Endothelial cell of umbilical vein (primary cell): ENCODE measurements around the gene ADSL. TPM values are rescaled to one million over a fixed set of nuclear protein-coding genes. Genes with fewer than 3 reads are reported as not detected.

Experiments
- BruUV-seq: library from RNA; stranded (reverse); fragments of 400-500 nt; replicated peaks from 2 replicates; lab custom pipeline; 2021; lab: Mats Ljungman, UMichigan
- CTCF ChIA-PET: fragments of 300-600, 350-600 bp; sonication (Branson Sonifier 250); formaldehyde crosslinking; loops from one replicate; lab custom pipeline; 2021; ENCODE audit warnings: antibody characterized with exemption, inconsistent platforms; lab: Charles Lee
- POLR2A ChIA-PET: fragments of 300-600, 350-600 bp; sonication (Branson Sonifier 250); formaldehyde crosslinking; loops from one replicate; lab custom pipeline; 2021; ENCODE audit warnings: antibody characterized with exemption, inconsistent platforms; lab: Charles Lee
- DNase-seq: peaks from one replicate; pipeline ENCODE4 v3.0.0-alpha.2; 2011; ENCODE audit warnings: low read depth, low spot score
- FAIRE-seq: peaks from 2 replicates; lab custom pipeline; 2011; peaks lifted over from hg19 to GRCh38; lab: Jason Lieb, UNC
- H2AFZ ChIP-seq: 2 replicates; pipeline ENCODE4 v1.6.0; 2012; ENCODE audit warnings: low read depth, low read length, control low read depth, inconsistent platforms
- H3K27ac ChIP-seq: 2 replicates; pipeline ENCODE4 v1.5.1; 2011; ENCODE audit warnings: low read depth, mild to moderate bottlenecking, control low read depth, low read length, moderate library complexity; ENCODE audit not compliant: insufficient read depth
- H3K27me3 ChIP-seq, 2 experiments: 2 replicates each; pipeline versions ENCODE4 v1.6.0 to v1.6.1; 2011; ENCODE audit warnings: low read length in 2 of 2, mixed read lengths in 1 of 2; ENCODE audit not compliant: control insufficient read depth in 2 of 2, insufficient read depth in 2 of 2
- H3K36me3 ChIP-seq, 2 experiments: 2 replicates in 1 of 2; 3 replicates in 1 of 2; pipeline ENCODE4 v1.5.1; 2011; ENCODE audit warnings: low read length in 2 of 2, mild to moderate bottlenecking in 1 of 2, moderate library complexity in 1 of 2; ENCODE audit not compliant: control insufficient read depth in 2 of 2, insufficient read depth in 2 of 2; ENCODE audit errors: extremely low read depth in 1 of 2
- H3K4me1 ChIP-seq: 3 replicates; pipeline ENCODE4 v1.5.1; 2011; ENCODE audit warnings: mild to moderate bottlenecking, low read length; ENCODE audit not compliant: control insufficient read depth, insufficient read depth; ENCODE audit errors: extremely low read depth
- H3K4me2 ChIP-seq: 2 replicates; pipeline ENCODE4 v1.6.1; 2011; ENCODE audit warnings: low read length, control low read depth, mixed read lengths; ENCODE audit not compliant: insufficient read depth
- H3K4me3 ChIP-seq, 3 experiments: fragments of 200-600 bp in 1 of 3; sonication (generic), shearing (Covaris generic) in 1 of 3; replicated peaks in 1 of 3; 2 replicates each; pipeline ENCODE4 v1.5.1; 2011 to 2016; ENCODE audit warnings: control low read depth in 3 of 3, low read length in 3 of 3, mild to moderate bottlenecking in 2 of 3, inconsistent platforms in 1 of 3, low read depth in 1 of 3, moderate library complexity in 1 of 3; ENCODE audit not compliant: insufficient read depth in 1 of 3
- H3K79me2 ChIP-seq: 2 replicates; pipeline ENCODE4 v1.6.0; 2012; ENCODE audit warnings: low read length, inconsistent platforms; ENCODE audit not compliant: control insufficient read depth, insufficient read depth
- H3K9ac ChIP-seq: replicated peaks from 2 replicates; pipeline ENCODE3; 2011; ENCODE audit warnings: low read length, control low read depth; ENCODE audit not compliant: insufficient read depth; ENCODE audit errors: extremely low read depth
- H3K9me1 ChIP-seq: replicated peaks from 3 replicates; pipeline ENCODE4 v1.6.0; 2011; ENCODE audit warnings: mild to moderate bottlenecking, low read length; ENCODE audit not compliant: control insufficient read depth, insufficient read depth; ENCODE audit errors: extremely low read depth
- H3K9me3 ChIP-seq: replicated peaks from 2 replicates; pipeline ENCODE4 v1.5.1; 2012; ENCODE audit warnings: low read length, inconsistent platforms; ENCODE audit not compliant: control insufficient read depth, insufficient read depth
- H4K20me1 ChIP-seq: replicated peaks from 2 replicates; pipeline ENCODE3; 2011; ENCODE audit warnings: mild to moderate bottlenecking, low read length; ENCODE audit not compliant: control insufficient read depth, insufficient read depth; ENCODE audit errors: extremely low read depth
- CTCF ChIP-seq, 2 donors: IDR thresholded peaks; 1 replicate in 1 of 2; 2 replicates in 1 of 2; pipeline ENCODE4 v1.5.1; 2011; ENCODE audit warnings: low read length in 2 of 2, mild to moderate bottlenecking in 2 of 2, moderate library complexity in 2 of 2, control low read depth in 1 of 2, inconsistent platforms in 1 of 2, low read depth in 1 of 2; ENCODE audit not compliant: insufficient read depth in 1 of 2; ENCODE audit errors: extremely low read depth in 1 of 2
- EZH2 ChIP-seq: IDR thresholded peaks from 2 replicates; pipeline ENCODE4 v1.6.1; 2012; ENCODE audit warnings: borderline replicate concordance, low read depth, mild to moderate bottlenecking, moderate library complexity, low read length, inconsistent platforms; ENCODE audit not compliant: severe bottlenecking
- FOS ChIP-seq: IDR thresholded peaks from 2 replicates; pipeline ENCODE4 v1.6.1; 2011; ENCODE audit warnings: mild to moderate bottlenecking, low read length, moderate library complexity, borderline replicate concordance; ENCODE audit not compliant: insufficient read depth
- GATA2 ChIP-seq: IDR thresholded peaks from 2 replicates; pipeline ENCODE4 v1.7.0; 2011; ENCODE audit warnings: low read depth, mild to moderate bottlenecking, moderate library complexity, mixed read lengths, low read length; ENCODE audit not compliant: insufficient read length, insufficient read depth
- JUN ChIP-seq: IDR thresholded peaks from 2 replicates; pipeline ENCODE4 v1.6.1; 2011; ENCODE audit warnings: borderline replicate concordance, low read depth; ENCODE audit not compliant: insufficient read length, insufficient read depth
- MAX ChIP-seq: IDR thresholded peaks from 2 replicates; pipeline ENCODE4 v1.6.1; 2011; ENCODE audit not compliant: insufficient read depth, insufficient read length
- MYC ChIP-seq: IDR thresholded peaks from one replicate; pipeline ENCODE4 v1.6.1; 2011; ENCODE audit warnings: mild to moderate bottlenecking, low read depth, low read length
- POLR2A ChIP-seq: IDR thresholded peaks from 2 replicates; pipeline ENCODE4 v1.6.1; 2012; ENCODE audit warnings: low read depth, mild to moderate bottlenecking, control low read depth, low read length
- POLR2AphosphoS5 ChIP-seq: IDR thresholded peaks from 2 replicates; pipeline ENCODE4 v1.6.1; 2012; ENCODE audit warnings: low read depth, mild to moderate bottlenecking, control low read depth, low read length, moderate library complexity; ENCODE audit not compliant: insufficient read depth
- dilution Hi-C: fragments of 300-500 bp; cut with MboI; formaldehyde crosslinking; loops from one replicate; pipeline ENCODE4 v1.15.0; 2019; ENCODE audit warnings: low sequenced_read_pairs; ENCODE audit not compliant: extremely low pct_ligation_motif_present
- intact Hi-C: fragments of 100-400 bp; cut with micrococcal nuclease; formaldehyde crosslinking; loops from one replicate; pipeline ENCODE4 v1.10.0; 2022
- polyA plus RNA-seq, 4 experiments: library from polyadenylated mRNA; depleted of rRNA in 3 of 4; stranded (reverse) in 3 of 4; unstranded in 1 of 4; fragments of >200 nt; gene quantifications; 2 replicates each; pipeline versions ENCODE4 v1.2.1 to v1.2.3, GENCODE V29; 2011 to 2012; ENCODE audit warnings: missing spikeins in 1 of 4
- total RNA-seq: library from RNA; stranded (reverse); gene quantifications from 2 replicates; pipeline ENCODE4 v1.2.3, GENCODE V29; 2021

ADSL gene
- total and polyA plus RNA-seq, 2 donors (not counting 3 experiments of a cell fraction or from before 2014, with no cell fraction given), result 103 to 141 TPM

GRCh38 chr22:40411506-40411861 lies 65.2 kb downstream of the ADSL start:
- H2AFZ ChIP-seq, result no peak overlapping the region
- no peaks in the 10 kb centered on the region for H3K27me3 ChIP-seq
- no peaks in the 10 kb centered on the region for H4K20me1 ChIP-seq
- ChIA-PET POLR2A (no interaction called here), CTCF (no interaction called here)
- no peaks in the 10 kb centered on the region for H3K9me3 ChIP-seq
- FAIRE-seq (no peak), DNase-seq (no peak)
- dilution Hi-C loops (no loop called here), intact Hi-C loops (no loop called here)
- H3K4me1 ChIP-seq, result no peaks in the 10 kb centered on the region
- no peak overlapping the region for H3K4me3 ChIP-seq
- no peak overlapping the region for H3K4me2 ChIP-seq
- peaks cover 0 to 52% of the 10 kb centered on the region in 2 experiments for H3K36me3 ChIP-seq
- no peaks in the 10 kb centered on the region for H3K79me2 ChIP-seq
- no peak overlapping the region for H3K9ac ChIP-seq
- TF ChIP-seq POLR2A (no peak), POLR2AphosphoS5 (no peak), GATA2 (no peak), JUN (no peak), MAX (no peak), FOS (no peak), CTCF (IDR thresholded peaks at IDR 0.05; ENCODE audit: extremely low read depth in 1 of 2, insufficient read depth in 1 of 2, low read depth in 1 of 2, low read length in 2 of 2) (no peak), MYC (no peak), EZH2 (no peak)
- no TSS peak for BruUV-seq
- no peak overlapping the region for H3K27ac ChIP-seq
- H3K9me1 ChIP-seq, result no peaks in the 10 kb centered on the region
